ENCODE results near the gene MRPL20. TPM values are rescaled to one million over a fixed set of nuclear protein-coding genes. Genes with fewer than 3 reads are reported as not detected.

The MRPL20 gene
- total RNA-seq, 2 donors from 2014 or later = 160 to 218 TPM

DNA sequence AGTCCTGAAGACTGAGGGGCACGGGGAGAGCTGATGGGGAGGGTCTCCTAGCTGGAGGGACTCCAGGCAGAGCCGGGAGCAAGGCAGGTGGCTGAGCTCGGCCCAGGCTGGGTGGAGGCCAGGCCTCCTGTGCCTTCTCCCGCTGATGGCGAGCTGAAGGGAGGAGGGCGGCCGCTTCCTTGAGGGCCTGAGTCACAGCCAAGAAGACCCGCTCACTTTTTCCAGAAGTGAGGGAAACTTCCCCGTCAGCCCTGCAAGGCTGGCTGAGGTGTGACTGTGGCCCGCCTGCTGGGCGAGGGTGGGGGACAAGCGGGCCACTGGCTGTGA lies 26.7 kb upstream of the MRPL20 start:
- Histone ChIP-seq H3K4me3 (peak overlapping the region in 1 of 2 donors; percentile 56), H3K36me3 (no peaks in the 10 kb centered on the region), H3K27ac (peak overlapping the region; percentile 81 to 87), H3K4me1 (peaks cover 0 to 82% of the 10 kb centered on the region in 2 donors), H3K9me3 (no peaks in the 10 kb centered on the region), H3K27me3 (no peaks in the 10 kb centered on the region)
- DNase-seq (ENCODE audit: low spot score) = peak; percentile 71
- TF ChIP-seq, protein P1, sequence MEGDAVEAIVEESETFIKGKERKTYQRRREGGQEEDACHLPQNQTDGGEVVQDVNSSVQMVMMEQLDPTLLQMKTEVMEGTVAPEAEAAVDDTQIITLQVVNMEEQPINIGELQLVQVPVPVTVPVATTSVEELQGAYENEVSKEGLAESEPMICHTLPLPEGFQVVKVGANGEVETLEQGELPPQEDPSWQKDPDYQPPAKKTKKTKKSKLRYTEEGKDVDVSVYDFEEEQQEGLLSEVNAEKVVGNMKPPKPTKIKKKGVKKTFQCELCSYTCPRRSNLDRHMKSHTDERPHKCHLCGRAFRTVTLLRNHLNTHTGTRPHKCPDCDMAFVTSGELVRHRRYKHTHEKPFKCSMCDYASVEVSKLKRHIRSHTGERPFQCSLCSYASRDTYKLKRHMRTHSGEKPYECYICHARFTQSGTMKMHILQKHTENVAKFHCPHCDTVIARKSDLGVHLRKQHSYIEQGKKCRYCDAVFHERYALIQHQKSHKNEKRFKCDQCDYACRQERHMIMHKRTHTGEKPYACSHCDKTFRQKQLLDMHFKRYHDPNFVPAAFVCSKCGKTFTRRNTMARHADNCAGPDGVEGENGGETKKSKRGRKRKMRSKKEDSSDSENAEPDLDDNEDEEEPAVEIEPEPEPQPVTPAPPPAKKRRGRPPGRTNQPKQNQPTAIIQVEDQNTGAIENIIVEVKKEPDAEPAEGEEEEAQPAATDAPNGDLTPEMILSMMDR (IDR thresholded peaks at IDR 0.05) = no peak

DNA sequence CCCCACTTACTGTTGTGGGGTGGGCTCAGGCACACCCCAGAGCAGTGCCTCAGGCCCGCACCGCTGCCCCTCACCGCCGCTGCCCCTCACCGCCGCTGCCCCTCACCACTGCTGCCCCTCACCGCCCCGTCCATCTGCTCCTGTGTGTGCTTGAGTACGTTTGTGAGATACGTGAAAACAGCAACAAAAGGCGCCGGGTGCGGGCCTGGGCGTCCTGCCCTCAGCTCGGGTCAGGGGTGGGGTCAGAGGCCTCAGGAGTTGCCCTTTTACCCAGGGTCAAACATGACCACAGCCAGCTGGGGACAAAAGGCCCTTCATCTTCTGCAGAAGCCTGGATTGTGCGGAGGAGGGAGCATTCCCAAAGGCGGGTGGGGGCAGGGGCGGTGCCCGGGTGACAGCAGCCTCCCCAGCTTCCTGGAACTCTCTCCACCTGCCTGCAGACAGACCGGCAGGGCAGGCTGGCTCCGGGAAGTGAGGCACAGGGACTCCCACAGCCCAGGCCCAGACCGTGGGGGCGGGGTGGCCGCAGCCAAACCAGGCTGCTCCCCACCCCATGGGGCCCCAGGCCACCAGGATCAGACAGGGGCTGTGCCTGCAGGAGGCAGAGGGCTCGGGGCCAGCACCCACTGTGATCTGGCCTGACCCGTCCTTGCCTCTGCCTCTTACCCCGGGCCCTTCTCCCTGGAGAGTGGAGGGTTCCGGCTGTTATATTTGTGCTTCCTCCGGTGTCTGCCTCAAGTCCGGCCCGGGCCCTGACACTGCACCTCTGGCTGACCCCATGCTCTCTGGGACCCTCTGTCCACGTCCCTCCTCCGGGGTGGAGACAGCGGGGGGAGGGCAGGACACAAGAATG lies 26.1 kb upstream of the MRPL20 start:
- peak overlapping the region; percentile 81 to 87 for H3K27ac ChIP-seq
- peak; percentile 69 for DNase-seq (ENCODE audit: low spot score)
- no peaks in the 10 kb centered on the region for H3K27me3 ChIP-seq
- H3K4me1 ChIP-seq = peaks cover 0 to 82% of the 10 kb centered on the region in 2 donors
- peak overlapping the region in 1 of 2 donors; percentile 15 for H3K4me3 ChIP-seq
- H3K36me3 ChIP-seq = no peaks in the 10 kb centered on the region
- H3K9me3 ChIP-seq = no peaks in the 10 kb centered on the region
- TF ChIP-seq, protein P1 (IDR thresholded peaks at IDR 0.05) = no peak

DNA sequence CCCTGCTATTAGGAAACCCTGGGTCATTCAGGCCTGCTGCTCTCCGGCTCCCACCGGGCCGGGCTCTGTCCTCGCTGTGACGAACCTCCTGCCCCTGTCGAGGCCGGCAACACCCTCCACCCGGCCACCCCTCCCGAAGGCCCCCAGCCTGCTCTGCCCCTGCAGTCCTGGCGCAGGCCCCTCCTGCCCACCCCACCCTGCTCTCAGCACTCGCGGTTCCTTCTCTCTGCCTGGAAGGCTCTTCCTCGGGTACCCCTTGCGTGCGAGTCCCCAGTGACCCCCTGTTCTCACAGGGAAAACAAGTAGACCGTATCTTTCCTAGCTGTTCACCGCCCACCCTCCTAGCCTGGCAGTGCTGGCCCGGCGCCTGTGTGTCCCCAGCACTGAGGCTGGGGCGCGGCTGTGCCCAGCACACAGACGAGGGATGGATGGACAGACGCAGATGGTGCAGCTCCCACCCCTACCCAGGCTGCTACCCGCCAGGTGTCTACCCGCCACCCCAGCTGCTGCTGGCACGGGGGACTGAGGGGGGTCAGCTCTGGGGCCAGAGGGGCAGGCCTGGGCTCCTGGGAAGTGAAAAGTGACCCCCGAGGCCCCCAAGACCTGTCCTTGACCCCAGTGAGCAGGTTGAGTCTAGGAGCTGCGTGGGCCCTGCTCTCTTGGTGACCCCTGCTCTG lies 25.3 kb upstream of the MRPL20 start:
- H3K9me3 ChIP-seq = no peaks in the 10 kb centered on the region
- H3K27me3 ChIP-seq = no peaks in the 10 kb centered on the region
- peak overlapping the region; percentile 81 to 87 for H3K27ac ChIP-seq
- peaks cover 0 to 82% of the 10 kb centered on the region in 2 donors for H3K4me1 ChIP-seq
- peak overlapping the region in 1 of 2 donors; percentile 15 for H3K4me3 ChIP-seq
- TF ChIP-seq, protein P1 (IDR thresholded peaks at IDR 0.05) = no peak
- DNase-seq (ENCODE audit: low spot score) = no peak
- H3K36me3 ChIP-seq = no peaks in the 10 kb centered on the region

DNA sequence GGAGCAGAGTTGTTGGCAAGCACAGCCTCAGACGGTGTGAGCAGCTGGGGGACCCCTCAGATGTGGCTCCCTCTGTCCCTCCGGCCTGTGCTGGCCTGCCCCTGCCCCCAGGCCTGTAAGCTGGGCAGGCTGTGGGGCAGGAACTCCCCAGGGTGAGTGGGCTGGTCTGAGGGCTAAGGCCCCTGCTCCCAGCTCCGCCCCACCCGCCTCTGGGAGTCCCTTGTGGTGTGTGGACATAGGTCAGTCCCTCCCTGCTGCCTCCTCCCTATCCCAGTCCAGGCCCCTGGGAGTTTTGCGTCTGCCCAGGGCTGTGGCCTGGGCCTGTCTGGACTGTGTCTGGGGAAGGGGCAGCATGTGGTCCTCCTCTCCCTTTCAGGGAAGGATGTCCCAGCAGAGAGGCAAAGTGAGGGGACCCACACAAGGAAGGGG lies 24.8 kb upstream of the MRPL20 start:
- DNase-seq (ENCODE audit: low spot score) = peak; percentile 75
- Histone ChIP-seq H3K4me3 (no peak overlapping the region), H3K27ac (peak overlapping the region; percentile 81 to 87)

DNA sequence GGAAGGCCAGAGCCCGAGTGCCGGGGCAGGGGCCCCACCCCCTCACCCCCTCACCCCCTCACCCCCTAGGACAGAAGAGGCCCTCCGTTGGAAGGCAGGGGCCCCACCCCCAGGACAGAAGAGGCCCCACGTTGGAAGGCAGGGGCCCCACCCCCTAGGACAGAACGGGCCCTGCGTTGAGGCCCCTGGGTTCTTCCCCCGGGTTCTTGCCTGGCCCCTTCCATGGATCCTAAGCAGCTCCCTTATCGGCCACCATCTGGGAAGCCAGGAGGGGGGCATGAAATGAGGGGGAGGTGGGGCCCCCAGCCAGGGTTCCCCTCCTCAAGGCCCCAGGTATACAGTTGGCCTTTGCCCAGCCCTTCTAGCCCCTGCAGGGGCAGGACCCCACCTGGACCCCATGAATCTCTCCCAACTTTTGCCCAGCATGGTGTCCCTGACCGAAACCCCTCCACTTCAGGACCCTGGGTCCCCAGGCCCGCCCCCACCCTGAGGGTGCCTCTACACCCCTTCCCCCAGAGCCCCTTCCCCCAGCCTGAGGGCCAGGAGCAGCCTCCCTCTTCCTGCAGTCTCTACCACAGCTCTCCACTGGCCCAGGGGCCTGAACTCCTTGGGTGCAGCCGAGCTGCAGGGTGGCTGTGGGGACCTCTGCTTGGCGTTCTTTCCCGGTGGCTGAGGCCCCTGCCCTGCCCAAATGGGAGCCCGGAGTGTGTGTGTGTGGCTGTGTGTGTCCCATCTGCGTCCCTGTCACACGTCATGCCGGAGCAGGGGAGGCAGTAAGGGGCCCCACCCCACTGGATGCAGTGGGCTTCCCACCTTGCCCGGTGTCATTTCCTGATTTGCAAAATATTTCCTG lies 24.1 kb upstream of the MRPL20 start:
- TF ChIP-seq, protein P1 (IDR thresholded peaks at IDR 0.05) = no peak
- no peaks in the 10 kb centered on the region for H3K9me3 ChIP-seq
- no peak for DNase-seq (ENCODE audit: low spot score)
- H3K4me1 ChIP-seq = peaks cover 0 to 71% of the 10 kb centered on the region in 2 donors
- peak overlapping the region; percentile 81 to 87 for H3K27ac ChIP-seq
- H3K27me3 ChIP-seq = no peaks in the 10 kb centered on the region
- no peaks in the 10 kb centered on the region for H3K36me3 ChIP-seq
- no peak overlapping the region for H3K4me3 ChIP-seq

More for the DNA sequence above, 24.8 kb upstream of the MRPL20 start:
- no peaks in the 10 kb centered on the region for H3K27me3 ChIP-seq
- no peaks in the 10 kb centered on the region for H3K36me3 ChIP-seq
- no peaks in the 10 kb centered on the region for H3K9me3 ChIP-seq
- TF ChIP-seq, protein P1 (IDR thresholded peaks at IDR 0.05) = no peak
- peaks cover 0 to 77% of the 10 kb centered on the region in 2 donors for H3K4me1 ChIP-seq

Measured in right atrium auricular region (tissue), 2 donors.